Naive thymus-derived CD4-positive, alpha-beta T cell (primary cell): ENCODE results near the gene TMEM165. TPM values are rescaled to one million over a fixed set of nuclear protein-coding genes. Genes with fewer than 3 reads are reported as not detected.
A peak's percentile ranks its signal among the peaks of the same experiment; 100 is the strongest.
"Not testable (repeated sequence)": the region's sequence is repeated elsewhere in the genome, so short reads cannot be mapped to it uniquely, and the experiment has no call there.

Experiments used
- ATAC-seq: fragments of 150-1000 bp; cut with Tn5 transposase; 2 replicates; pipeline ENCODE4 v1.10.0; 2021; ENCODE audit warnings: mild to moderate bottlenecking, moderate library complexity
- CTCF ChIA-PET: fragments of 350-600 bp; sonication (Branson Sonifier 250); formaldehyde crosslinking; loops from one replicate; lab custom pipeline; 2021; ENCODE audit warnings: antibody characterized with exemption; lab: Charles Lee
- POLR2A ChIA-PET: fragments of 350-600 bp; sonication (Branson Sonifier 250); formaldehyde crosslinking; loops from one replicate; lab custom pipeline; 2021; ENCODE audit warnings: antibody characterized with exemption, inconsistent platforms; lab: Charles Lee
- DNase-seq, 9 donors: peaks; one replicate each; pipeline versions ENCODE4 v3.0.0 to v3.0.0-alpha.2; 2020 to 2022; ENCODE audit warnings: mixed read lengths in 1 of 9
- H3K27ac ChIP-seq: one replicate; pipeline ENCODE4 v1.7.0; 2013; ENCODE audit warnings: mild to moderate bottlenecking, low read depth, low read length, moderate library complexity
- H3K27me3 ChIP-seq, 2 donors: one replicate each; pipeline ENCODE4 v1.7.0; 2013; ENCODE audit warnings: low read length in 2 of 2, mild to moderate bottlenecking in 2 of 2, moderate library complexity in 2 of 2; ENCODE audit not compliant: control insufficient read depth in 2 of 2, insufficient read depth in 2 of 2
- H3K36me3 ChIP-seq, 3 experiments: 1 replicate in 2 of 3; 2 replicates in 1 of 3; pipeline ENCODE4 v1.7.0; 2013; ENCODE audit warnings: low read length in 3 of 3, mild to moderate bottlenecking in 3 of 3, moderate library complexity in 1 of 3; ENCODE audit not compliant: insufficient read depth in 3 of 3, control insufficient read depth in 2 of 3
- H3K4me1 ChIP-seq, 2 donors: one replicate each; pipeline ENCODE4 v1.7.0; 2013; ENCODE audit warnings: low read length in 2 of 2, mild to moderate bottlenecking in 2 of 2, moderate library complexity in 1 of 2; ENCODE audit not compliant: control insufficient read depth in 2 of 2, insufficient read depth in 2 of 2
- H3K4me3 ChIP-seq: 2 replicates; pipeline ENCODE4 v1.7.0; 2013; ENCODE audit warnings: mild to moderate bottlenecking, low read length
- H3K9me3 ChIP-seq, 3 experiments: 1 replicate in 2 of 3; 2 replicates in 1 of 3; pipeline ENCODE4 v1.7.0; 2013; ENCODE audit warnings: low read length in 3 of 3; ENCODE audit not compliant: control insufficient read depth in 2 of 3
- H3K27ac Mint-ChIP-seq, 9 donors: one replicate each; pipeline ENCODE4 v1.8.0; 2020 to 2022; ENCODE audit warnings: mixed read lengths in 9 of 9, mild to moderate bottlenecking in 8 of 9, moderate library complexity in 5 of 9, inconsistent platforms in 2 of 9
- H3K27me3 Mint-ChIP-seq, 5 donors: one replicate each; pipeline ENCODE4 v1.8.0; 2021 to 2022; ENCODE audit warnings: mixed read lengths in 5 of 5, mild to moderate bottlenecking in 1 of 5
- H3K36me3 Mint-ChIP-seq, 5 donors: one replicate each; pipeline ENCODE4 v1.8.0; 2020 to 2022; ENCODE audit warnings: mixed read lengths in 5 of 5, mild to moderate bottlenecking in 3 of 5, inconsistent platforms in 1 of 5
- H3K4me1 Mint-ChIP-seq, 7 donors: one replicate each; pipeline ENCODE4 v1.8.0; 2020 to 2022; ENCODE audit warnings: mixed read lengths in 7 of 7, mild to moderate bottlenecking in 3 of 7, inconsistent platforms in 1 of 7
- H3K4me3 Mint-ChIP-seq, 10 donors: one replicate each; pipeline ENCODE4 v1.8.0; 2020 to 2022; ENCODE audit warnings: mild to moderate bottlenecking in 10 of 10, mixed read lengths in 10 of 10, moderate library complexity in 6 of 10, inconsistent platforms in 2 of 10
- H3K9me3 Mint-ChIP-seq, 11 donors: one replicate each; pipeline ENCODE4 v1.8.0; 2020 to 2022; ENCODE audit warnings: mixed read lengths in 11 of 11, mild to moderate bottlenecking in 4 of 11, inconsistent platforms in 1 of 11, moderate library complexity in 1 of 11
- intact Hi-C, 2 donors: fragments of 100-400 bp; cut with micrococcal nuclease; formaldehyde crosslinking; loops; one replicate each; pipeline ENCODE4 v1.15.1; 2023
- polyA plus RNA-seq, 2 donors: library from polyadenylated mRNA; unstranded; fragments of 300-500 nt; fragmentation: Illumina TruSeq; gene quantifications; one replicate each; pipeline ENCODE4 v1.2.3, GENCODE V29; 2021
- total RNA-seq, 6 experiments: library from RNA in 5 of 6; stranded (reverse) in 5 of 6; gene quantifications; 1 replicate in 5 of 6; 2 replicates in 1 of 6; pipeline ENCODE4 v1.2.3 and lab custom pipeline; 2021 to 2026

TMEM165 gene
- total and polyA plus RNA-seq, 7 experiments from 2014 or later, result 22.9 to 80.9 (median 55.7) TPM

- peaks cover 0 to 2% (median 0%) of the 10 kb centered on the region in 11 donors for H3K9me3 Mint-ChIP-seq
- H3K36me3 Mint-ChIP-seq, result peaks cover 0 to 13% (median 6%) of the 10 kb centered on the region in 5 donors
- H3K4me1 ChIP-seq, result no peaks in the 10 kb centered on the region
- no peaks in the 10 kb centered on the region for H3K27me3 Mint-ChIP-seq
- no peaks in the 10 kb centered on the region for H3K27me3 ChIP-seq
- intact Hi-C loops, result no loop called here
- no peak overlapping the region for H3K27ac Mint-ChIP-seq
- H3K4me3 ChIP-seq, result no peak overlapping the region
- H3K4me3 Mint-ChIP-seq, result no peak overlapping the region
- ChIA-PET CTCF (no interaction called here), POLR2A (no interaction called here)
- H3K4me1 Mint-ChIP-seq, result peaks cover 0 to 15% (median 0%) of the 10 kb centered on the region in 7 donors
- H3K9me3 ChIP-seq, result no peaks in the 10 kb centered on the region
- H3K27ac ChIP-seq, result no peak overlapping the region
- no peaks in the 10 kb centered on the region for H3K36me3 ChIP-seq
- ATAC-seq (no peak), DNase-seq (no peak)
Measured at GRCh38 chr4:55358246-55358645, 37.5 kb upstream of the TMEM165 start.

GRCh38 chr4:55358668-55359067 lies 37.1 kb upstream of the TMEM165 start:
- Mint-ChIP-seq H3K4me1 (peaks cover 0 to 15% (median 0%) of the 10 kb centered on the region in 7 donors), H3K36me3 (peaks cover 0 to 9% (median 6%) of the 10 kb centered on the region in 5 donors), H3K27ac (no peak overlapping the region), H3K9me3 (peaks cover 0 to 2% (median 0%) of the 10 kb centered on the region in 11 donors), H3K27me3 (no peaks in the 10 kb centered on the region), H3K4me3 (no peak overlapping the region)
- H3K36me3 ChIP-seq, result no peaks in the 10 kb centered on the region
- intact Hi-C loops, result no loop called here
- H3K4me1 ChIP-seq, result no peaks in the 10 kb centered on the region
- DNase-seq (no peak), ATAC-seq (peak; percentile 57)
- CTCF ChIA-PET, result no interaction called here
- POLR2A ChIA-PET, result no interaction called here
- H3K9me3 ChIP-seq, result no peaks in the 10 kb centered on the region
- no peak overlapping the region for H3K27ac ChIP-seq
- no peak overlapping the region for H3K4me3 ChIP-seq
- no peaks in the 10 kb centered on the region for H3K27me3 ChIP-seq

- Mint-ChIP-seq H3K36me3 (peaks cover 0 to 6% (median 4%) of the 10 kb centered on the region in 5 donors), H3K27ac (no peak overlapping the region), H3K9me3 (peaks cover 0 to 1% (median 0%) of the 10 kb centered on the region in 11 donors), H3K4me3 (no peak overlapping the region), H3K27me3 (no peaks in the 10 kb centered on the region), H3K4me1 (peaks cover 0 to 15% (median 0%) of the 10 kb centered on the region in 7 donors)
- H3K36me3 ChIP-seq, result no peaks in the 10 kb centered on the region
- POLR2A ChIA-PET, result no interaction called here
- H3K4me3 ChIP-seq, result no peak overlapping the region
- H3K27ac ChIP-seq, result no peak overlapping the region
- ATAC-seq (no peak), DNase-seq (no peak)
- CTCF ChIA-PET, result no interaction called here
- no peaks in the 10 kb centered on the region for H3K4me1 ChIP-seq
- no peaks in the 10 kb centered on the region for H3K27me3 ChIP-seq
- H3K9me3 ChIP-seq, result no peaks in the 10 kb centered on the region
- intact Hi-C loops, result no loop called here
Measured at GRCh38 chr4:55359397-55359916, 36.3 kb upstream of the TMEM165 start.

GRCh38 chr4:55362938-55363337 lies 32.8 kb upstream of the TMEM165 start:
- H3K27me3 ChIP-seq, H3K9me3 Mint-ChIP-seq, H3K4me3 ChIP-seq, H3K27ac ChIP-seq, H3K4me1 ChIP-seq, H3K36me3 Mint-ChIP-seq, DNase-seq, H3K36me3 ChIP-seq, ATAC-seq, POLR2A ChIA-PET, H3K9me3 ChIP-seq, H3K27ac Mint-ChIP-seq, H3K4me3 Mint-ChIP-seq, H3K27me3 Mint-ChIP-seq: not testable (repeated sequence)
- intact Hi-C loops, result loop anchor here in 1 of 2 donors (1.0 to 5.0 kb wide), 2 partner anchors 34 to 191 kb away; partner anchors contain the start of gene TMEM165
- H3K4me1 Mint-ChIP-seq, result peaks cover 0 to 15% (median 0%) of the 10 kb centered on the region in 7 donors
- CTCF ChIA-PET, result interaction anchor here (0.6 kb wide), 1 partner anchor 39 kb away, joined by 3 read pairs; no protein-coding TSS in a partner anchor

- no peak overlapping the region for H3K4me3 Mint-ChIP-seq
- no peak for ATAC-seq
Measured at GRCh38 chr4:55363691-55364351, 31.9 kb upstream of the TMEM165 start.

GRCh38 chr4:55364691-55365344 lies 30.9 kb upstream of the TMEM165 start:
- H3K27ac Mint-ChIP-seq, result no peak overlapping the region
- H3K27me3 Mint-ChIP-seq, result no peaks in the 10 kb centered on the region
- CTCF ChIA-PET, result interaction anchor here (1.1 kb wide), 1 partner anchor 15 kb away, joined by 3 read pairs; no protein-coding TSS in a partner anchor
- ATAC-seq (no peak), DNase-seq (no peak)
- H3K36me3 Mint-ChIP-seq, result peaks cover 0 to 12% (median under 1%) of the 10 kb centered on the region in 5 donors
- Histone ChIP-seq H3K36me3 (no peaks in the 10 kb centered on the region), H3K27ac (no peak overlapping the region), H3K27me3 (no peaks in the 10 kb centered on the region), H3K4me3 (no peak overlapping the region), H3K9me3 (no peaks in the 10 kb centered on the region), H3K4me1 (no peaks in the 10 kb centered on the region)
- POLR2A ChIA-PET, result no interaction called here
- no peak overlapping the region for H3K4me3 Mint-ChIP-seq
- H3K4me1 Mint-ChIP-seq, result peaks cover 0 to 2% (median 0%) of the 10 kb centered on the region in 7 donors
- intact Hi-C loops, result loop anchor here in 1 of 2 donors (5.0 kb wide), 1 partner anchor 32 kb away; the partner anchor contains the start of gene TMEM165
- no peaks in the 10 kb centered on the region for H3K9me3 Mint-ChIP-seq

More at GRCh38 chr4:55363691-55364351, 31.9 kb upstream of the TMEM165 start:
- ChIA-PET CTCF (interaction anchor here (0.6 kb wide), 1 partner anchor 178 kb away, joined by 4 read pairs; no protein-coding TSS in a partner anchor), POLR2A (interaction anchor here (0.6 kb wide), 1 partner anchor 142 kb away, joined by 3 read pairs; no protein-coding TSS in a partner anchor)
- DNase-seq, result no peak
- no peak overlapping the region for H3K27ac ChIP-seq
- peaks cover 0 to 8% (median 0%) of the 10 kb centered on the region in 7 donors for H3K4me1 Mint-ChIP-seq
- H3K9me3 ChIP-seq, result no peaks in the 10 kb centered on the region
- H3K27ac Mint-ChIP-seq, result no peak overlapping the region
- no peaks in the 10 kb centered on the region for H3K4me1 ChIP-seq
- peaks cover 0 to 7% (median 0%) of the 10 kb centered on the region in 5 donors for H3K36me3 Mint-ChIP-seq
- intact Hi-C loops, result loop anchor here in 1 of 2 donors (5.0 kb wide), 1 partner anchor 33 kb away; the partner anchor contains the start of gene TMEM165
- H3K36me3 ChIP-seq, result no peaks in the 10 kb centered on the region
- H3K9me3 Mint-ChIP-seq, result no peaks in the 10 kb centered on the region
- H3K4me3 ChIP-seq, result no peak overlapping the region
- H3K27me3 Mint-ChIP-seq, result no peaks in the 10 kb centered on the region
- H3K27me3 ChIP-seq, result no peaks in the 10 kb centered on the region
